Measurements from ENCODE around the gene LFNG. TPM values are rescaled to one million over a fixed set of nuclear protein-coding genes. Genes with fewer than 3 reads are reported as not detected.
A peak's percentile ranks its signal among the peaks of the same experiment; 100 is the strongest.

Gene LFNG
- total RNA-seq, 1 donor from 2014 or later = 58.0 TPM

DNA sequence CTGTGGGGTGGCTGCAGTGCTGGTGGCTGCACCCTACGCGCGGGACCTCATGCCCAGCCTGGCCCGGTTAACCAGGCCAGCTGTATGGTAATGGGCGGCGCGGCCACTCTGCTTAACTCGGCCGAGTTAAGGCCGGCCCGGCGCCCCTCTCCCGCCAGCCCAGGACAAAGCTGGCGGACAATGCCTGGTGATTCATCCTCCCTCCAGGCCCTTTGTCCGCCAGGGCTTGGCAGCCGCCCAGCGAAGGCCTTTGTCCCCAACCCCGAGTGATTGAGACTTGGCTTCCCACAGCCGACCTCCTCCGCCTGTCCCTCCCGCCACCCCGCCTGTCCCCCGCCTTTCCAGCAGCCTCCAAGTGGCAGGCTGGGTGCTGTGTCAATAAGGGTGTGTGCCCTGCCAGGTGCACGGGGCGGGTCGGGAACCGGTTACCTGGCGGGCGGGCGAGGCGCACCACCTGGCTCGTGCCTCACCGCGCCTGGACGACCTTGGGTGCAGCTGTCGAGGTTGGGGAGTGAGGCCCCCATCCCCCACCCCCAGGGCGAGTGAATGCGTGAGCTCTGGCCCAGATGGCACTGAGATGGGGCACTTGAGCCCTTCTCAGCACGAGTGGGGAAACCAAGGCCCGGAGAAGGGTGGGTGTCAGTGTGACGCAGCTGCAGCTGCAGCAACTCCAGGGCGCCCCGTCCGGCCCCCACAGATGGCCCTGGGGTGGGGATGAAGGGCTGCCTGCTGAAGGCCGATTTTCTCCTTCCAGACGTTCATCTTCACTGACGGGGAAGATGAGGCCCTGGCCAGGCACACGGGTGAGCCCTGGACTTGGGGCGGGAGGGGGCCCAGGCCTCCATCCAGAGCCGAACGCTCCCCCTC is 4.6 kb downstream of the LFNG start:
- Histone ChIP-seq H2AFZ (replicated peaks) (no peak overlapping the region), H3K27ac (peak overlapping the region; percentile 69), H3K27me3 (no peaks in the 10 kb centered on the region), H3K4me3 (peak overlapping the region; percentile 74), H3K36me3 (no peaks in the 10 kb centered on the region), H4K20me1 (ENCODE audit: low read depth) (peaks cover 91% of the 10 kb centered on the region), H3K9ac (no peak overlapping the region), H3K4me2 (peak overlapping the region; percentile 90), H3K4me1 (peaks cover 45% of the 10 kb centered on the region), H3K9me3 (ENCODE audit: low read depth) (no peaks in the 10 kb centered on the region), H3F3A (ENCODE audit: low read depth) (peaks cover 68% of the 10 kb centered on the region), H3K79me2 (ENCODE audit: low read depth) (peaks cover 69% of the 10 kb centered on the region)
- Mint-ChIP-seq H3K27ac (no peak overlapping the region), H3K4me3 (peak overlapping the region; percentile 63), H3K27me3 (ENCODE audit: insufficient read depth, low read depth) (peaks cover 13% of the 10 kb centered on the region), H3K36me3 (peaks cover 7% of the 10 kb centered on the region), H3K9me3 (no peaks in the 10 kb centered on the region), H3K4me1 (peaks cover 48% of the 10 kb centered on the region)
- DNase-seq (ENCODE audit: low spot score) = peak; percentile 98
- TF ChIP-seq EZH2 (IDR thresholded peaks at IDR 0.05) = no peak
- no peak for TF ChIP-seq EZH2phosphoT487 (IDR thresholded peaks at IDR 0.05)
- TF ChIP-seq, protein P1, sequence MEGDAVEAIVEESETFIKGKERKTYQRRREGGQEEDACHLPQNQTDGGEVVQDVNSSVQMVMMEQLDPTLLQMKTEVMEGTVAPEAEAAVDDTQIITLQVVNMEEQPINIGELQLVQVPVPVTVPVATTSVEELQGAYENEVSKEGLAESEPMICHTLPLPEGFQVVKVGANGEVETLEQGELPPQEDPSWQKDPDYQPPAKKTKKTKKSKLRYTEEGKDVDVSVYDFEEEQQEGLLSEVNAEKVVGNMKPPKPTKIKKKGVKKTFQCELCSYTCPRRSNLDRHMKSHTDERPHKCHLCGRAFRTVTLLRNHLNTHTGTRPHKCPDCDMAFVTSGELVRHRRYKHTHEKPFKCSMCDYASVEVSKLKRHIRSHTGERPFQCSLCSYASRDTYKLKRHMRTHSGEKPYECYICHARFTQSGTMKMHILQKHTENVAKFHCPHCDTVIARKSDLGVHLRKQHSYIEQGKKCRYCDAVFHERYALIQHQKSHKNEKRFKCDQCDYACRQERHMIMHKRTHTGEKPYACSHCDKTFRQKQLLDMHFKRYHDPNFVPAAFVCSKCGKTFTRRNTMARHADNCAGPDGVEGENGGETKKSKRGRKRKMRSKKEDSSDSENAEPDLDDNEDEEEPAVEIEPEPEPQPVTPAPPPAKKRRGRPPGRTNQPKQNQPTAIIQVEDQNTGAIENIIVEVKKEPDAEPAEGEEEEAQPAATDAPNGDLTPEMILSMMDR (IDR thresholded peaks at IDR 0.05) = no peak

DNA sequence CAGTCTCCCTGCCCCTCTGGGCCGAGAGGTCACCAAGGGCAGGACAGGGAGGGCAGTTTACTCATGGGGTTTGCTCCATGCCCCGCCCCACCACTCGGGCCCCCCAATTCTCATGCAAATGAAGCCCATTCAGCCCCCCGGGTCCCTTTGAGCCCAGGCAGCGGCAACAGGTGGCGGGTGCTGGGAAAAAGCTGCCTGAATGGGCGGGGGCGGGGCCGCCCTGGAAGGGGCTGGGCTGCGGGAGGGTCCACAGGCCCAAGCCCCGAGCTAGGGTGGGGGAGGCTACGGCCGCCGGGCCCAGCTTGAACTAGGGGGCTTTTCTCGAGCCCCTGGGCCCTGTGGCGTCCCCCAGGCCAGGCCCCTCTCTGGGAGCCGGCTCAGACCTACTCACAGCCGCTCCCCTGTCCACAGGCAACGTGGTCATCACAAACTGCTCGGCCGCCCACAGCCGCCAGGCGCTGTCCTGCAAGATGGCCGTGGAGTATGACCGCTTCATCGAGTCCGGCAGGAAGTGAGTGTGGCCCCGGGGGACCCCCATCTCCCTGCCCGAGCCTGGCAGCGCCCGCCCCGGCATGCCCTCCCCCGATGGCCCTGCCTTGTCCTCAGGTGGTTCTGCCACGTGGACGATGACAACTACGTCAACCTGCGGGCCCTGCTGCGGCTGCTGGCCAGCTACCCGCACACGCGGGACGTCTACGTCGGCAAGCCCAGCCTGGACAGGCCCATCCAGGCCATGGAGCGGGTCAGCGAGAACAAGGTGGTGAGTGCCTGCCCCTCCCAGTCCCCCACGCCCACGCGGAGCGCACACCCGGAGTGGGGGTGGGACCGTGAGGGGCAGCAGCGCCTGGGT is 5.5 kb downstream of the LFNG start:
- Mint-ChIP-seq H3K4me1 (peaks cover 48% of the 10 kb centered on the region), H3K4me3 (no peak overlapping the region), H3K27me3 (ENCODE audit: insufficient read depth, low read depth) (peaks cover 13% of the 10 kb centered on the region), H3K36me3 (peaks cover 7% of the 10 kb centered on the region), H3K27ac (no peak overlapping the region), H3K9me3 (no peaks in the 10 kb centered on the region)
- Histone ChIP-seq H2AFZ (replicated peaks) (no peak overlapping the region), H3K9me3 (ENCODE audit: low read depth) (no peaks in the 10 kb centered on the region), H3K9ac (no peak overlapping the region), H3K27me3 (no peaks in the 10 kb centered on the region), H3K27ac (peak overlapping the region; percentile 68), H3K4me1 (peaks cover 44% of the 10 kb centered on the region), H3K79me2 (ENCODE audit: low read depth) (peaks cover 68% of the 10 kb centered on the region), H3K4me3 (peak overlapping the region; percentile 74), H3K36me3 (no peaks in the 10 kb centered on the region), H3K4me2 (peak overlapping the region; percentile 90), H3F3A (ENCODE audit: low read depth) (peaks cover 77% of the 10 kb centered on the region), H4K20me1 (ENCODE audit: low read depth) (peaks cover 99% of the 10 kb centered on the region)
- DNase-seq (ENCODE audit: low spot score) = peak; percentile 93
- TF ChIP-seq EZH2phosphoT487 (IDR thresholded peaks at IDR 0.05) = no peak
- TF ChIP-seq, protein P1 (IDR thresholded peaks at IDR 0.05) = no peak
- TF ChIP-seq EZH2 (IDR thresholded peaks at IDR 0.05) = no peak

DNA sequence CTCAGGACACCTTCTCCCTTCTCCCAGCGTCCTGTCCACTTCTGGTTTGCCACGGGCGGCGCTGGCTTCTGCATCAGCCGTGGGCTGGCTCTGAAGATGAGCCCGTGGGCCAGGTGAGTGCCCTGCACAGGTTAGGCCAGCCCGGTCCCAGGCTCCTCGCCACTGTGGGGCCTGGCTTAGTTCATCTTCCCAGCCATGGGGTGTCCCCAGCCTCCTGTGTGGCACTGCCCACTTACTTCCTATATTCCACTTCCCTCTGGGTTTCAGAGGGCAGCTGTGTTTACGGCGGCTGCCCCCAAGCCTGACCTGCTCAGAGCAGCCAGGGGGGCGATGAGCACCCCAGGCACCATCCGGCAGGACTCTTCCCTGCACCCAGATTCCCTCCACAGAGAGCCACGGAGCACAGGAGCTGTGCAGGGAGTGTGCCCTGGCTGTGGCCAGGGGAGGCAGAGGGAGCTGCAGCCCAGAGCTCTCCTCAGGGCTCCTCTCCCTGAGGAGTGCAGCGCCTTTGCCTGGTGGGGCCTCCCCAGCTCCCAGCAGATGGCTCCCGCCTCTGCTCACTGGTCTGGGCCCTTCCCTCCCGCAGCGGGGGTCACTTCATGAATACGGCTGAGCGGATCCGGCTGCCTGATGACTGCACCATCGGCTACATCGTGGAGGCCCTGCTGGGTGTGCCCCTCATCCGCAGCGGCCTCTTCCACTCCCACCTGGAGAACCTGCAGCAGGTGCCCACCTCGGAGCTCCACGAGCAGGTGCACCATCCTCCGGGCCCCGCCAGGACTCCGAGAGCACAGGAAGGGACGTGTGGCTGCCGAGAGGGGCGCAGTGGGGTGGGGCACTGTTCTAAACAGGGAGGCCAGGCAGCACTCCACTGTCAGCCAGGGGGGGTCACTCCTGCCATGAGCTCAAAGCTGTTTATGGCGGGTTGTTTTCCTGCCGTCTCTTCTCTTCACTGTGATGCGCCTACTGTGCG is 6.4 kb downstream of the LFNG start:
- no peak for DNase-seq (ENCODE audit: low spot score)
- Mint-ChIP-seq H3K4me1 (peaks cover 49% of the 10 kb centered on the region), H3K4me3 (peak overlapping the region; percentile 38)

More for the DNA sequence above, 6.4 kb downstream of the LFNG start:
- Histone ChIP-seq H3K27ac (no peak overlapping the region), H3K36me3 (no peaks in the 10 kb centered on the region), H3K79me2 (ENCODE audit: low read depth) (peaks cover 59% of the 10 kb centered on the region), H3K9me3 (ENCODE audit: low read depth) (no peaks in the 10 kb centered on the region), H3K9ac (no peak overlapping the region), H3K4me1 (peaks cover 51% of the 10 kb centered on the region), H2AFZ (replicated peaks) (no peak overlapping the region), H3K27me3 (no peaks in the 10 kb centered on the region), H3K4me2 (no peak overlapping the region), H4K20me1 (ENCODE audit: low read depth) (peaks cover 99% of the 10 kb centered on the region), H3K4me3 (no peak overlapping the region), H3F3A (ENCODE audit: low read depth) (peaks cover 86% of the 10 kb centered on the region)
- Mint-ChIP-seq H3K27me3 (ENCODE audit: insufficient read depth, low read depth) (peaks cover 11% of the 10 kb centered on the region), H3K36me3 (peaks cover 7% of the 10 kb centered on the region), H3K27ac (no peak overlapping the region), H3K9me3 (no peaks in the 10 kb centered on the region)
- TF ChIP-seq, protein P1 (IDR thresholded peaks at IDR 0.05) = no peak
- TF ChIP-seq EZH2 (IDR thresholded peaks at IDR 0.05) (no peak), EZH2phosphoT487 (IDR thresholded peaks at IDR 0.05) (no peak)

Measured in neural progenitor cell (in vitro differentiated cells).